AG09309 (cell line): Measurements from ENCODE around the gene TEX54.

Experiments used
- DNase-seq: peaks from one replicate; pipeline ENCODE4 v3.0.0-alpha.2; 2010; ENCODE audit warnings: low read depth
- H3K4me3 ChIP-seq: 2 replicates; pipeline ENCODE4 v1.5.1; 2011; ENCODE audit warnings: mild to moderate bottlenecking, low read depth, low read length, moderate library complexity; ENCODE audit not compliant: control insufficient read depth
- CTCF ChIP-seq: IDR thresholded peaks from 2 replicates; pipeline ENCODE4 v1.5.1; 2011; ENCODE audit warnings: mild to moderate bottlenecking, low read depth, low read length, inconsistent platforms; ENCODE audit not compliant: insufficient read depth, control insufficient read depth; ENCODE audit errors: missing control alignments

TEX54 gene

GRCh38 chr11:62782753-62783152 is 49.9 kb downstream of the TEX54 start:
- TF ChIP-seq CTCF: no peak
- no peak for DNase-seq
- H3K4me3 ChIP-seq: no peak overlapping the region
